HG03045 (cell line): ENCODE data around the gene AGBL4.

Source experiments
- ATAC-seq: cut with Tn5 transposase; IDR thresholded peaks from one replicate; pipeline ENCODE4 v1.9.1; 2021; ENCODE audit warnings: mild to moderate bottlenecking, moderate library complexity; ENCODE audit not compliant: unreplicated experiment

AGBL4 gene

DNA sequence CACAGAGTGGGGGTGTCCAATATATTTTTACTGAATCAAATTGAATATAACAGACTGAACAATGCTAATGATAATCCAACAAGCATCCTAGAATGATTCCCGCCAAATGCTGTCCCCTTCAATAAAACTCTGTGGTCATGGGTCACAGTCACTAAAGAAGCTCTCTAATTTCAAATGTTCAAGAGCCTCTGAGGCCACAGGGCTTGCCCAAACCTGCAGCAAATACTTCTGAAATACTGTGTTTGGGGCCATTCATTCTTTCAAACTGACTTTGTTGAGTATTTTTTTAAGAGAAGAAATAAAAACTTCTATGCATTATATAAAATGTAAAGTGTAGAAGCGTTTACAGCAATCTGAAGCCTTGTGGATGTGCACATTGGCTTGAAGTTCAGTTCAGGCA is 1239.5 kb downstream of the AGBL4 start:
- no peak for ATAC-seq

GRCh38 chr1:48777219-48777895 is 1246.4 kb downstream of the AGBL4 start:
- ATAC-seq = no peak

DNA sequence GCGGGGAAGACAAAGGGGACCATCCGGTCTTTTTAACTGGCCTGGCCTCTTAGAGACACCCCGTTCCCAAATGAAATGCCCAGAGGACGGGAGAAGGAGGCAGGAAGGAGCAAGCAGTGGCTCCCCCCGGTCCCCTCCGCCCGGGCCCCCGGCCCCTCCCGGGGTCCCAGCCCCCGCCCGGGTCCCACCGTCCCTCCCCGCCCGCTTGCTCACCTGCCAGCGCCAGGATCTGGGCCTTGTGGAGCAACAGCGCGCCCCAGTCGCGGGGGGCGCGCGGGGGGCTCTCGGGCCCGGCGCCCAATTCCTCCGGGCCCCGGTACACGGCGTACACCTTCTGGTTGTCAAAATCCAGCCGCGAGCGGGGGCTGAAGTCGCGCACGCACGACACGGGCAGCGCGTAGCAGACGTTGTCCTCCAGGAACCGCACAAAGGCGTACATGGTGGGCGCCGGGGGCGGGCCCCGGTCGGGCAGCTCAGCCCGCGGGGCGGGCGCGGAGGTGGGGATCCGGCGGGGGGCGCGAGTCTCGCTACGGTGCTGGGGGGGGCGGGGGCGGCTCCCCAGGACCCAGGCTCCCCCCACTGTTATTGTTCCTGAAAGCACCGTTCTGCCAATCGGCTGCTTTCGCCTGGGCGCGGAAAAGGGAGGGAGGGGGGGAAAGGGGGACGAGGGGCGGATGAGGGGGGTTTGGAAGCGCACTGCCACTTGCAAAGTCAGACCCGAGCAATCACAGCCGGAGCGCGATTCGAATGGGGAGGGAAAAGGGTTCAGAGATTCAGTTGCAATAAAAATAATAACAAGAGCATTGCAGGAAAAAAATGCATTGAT is 1247.1 kb downstream of the AGBL4 start, which contains the start of gene BEND5:
TSS of gene BEND5 (minus strand) at position 499 of the 826 bp plus-strand sequence. CDS start at position 439, 60 bp downstream.
- ATAC-seq = no peak

DNA sequence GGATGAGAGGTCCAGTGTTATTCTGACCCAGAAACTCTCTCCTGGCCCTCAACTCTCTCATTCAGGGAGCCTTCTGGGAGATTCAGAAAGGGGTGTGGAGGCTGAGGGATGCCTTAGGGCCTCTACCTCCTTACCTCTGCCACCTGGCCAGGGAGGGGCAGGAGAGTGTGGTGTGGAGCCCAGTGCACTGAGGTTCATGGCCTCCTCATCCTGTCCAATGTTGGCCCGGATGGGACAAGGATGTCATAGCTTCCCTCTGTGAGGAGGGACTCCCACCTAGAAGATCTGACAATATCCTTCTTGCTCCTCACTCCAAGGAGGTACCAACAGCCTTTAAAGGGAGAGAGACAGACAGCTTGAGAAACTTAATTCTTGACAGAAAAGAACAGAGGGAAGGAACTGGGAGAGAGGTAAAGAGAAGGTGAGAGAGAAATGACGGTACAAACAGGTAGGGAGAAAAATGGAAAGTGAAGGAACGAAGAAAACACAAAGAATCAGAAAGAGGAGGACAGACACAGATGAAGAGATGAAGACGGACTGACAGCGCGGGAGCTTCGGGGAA is 1247.8 kb downstream of the AGBL4 start:
- no peak for ATAC-seq

DNA sequence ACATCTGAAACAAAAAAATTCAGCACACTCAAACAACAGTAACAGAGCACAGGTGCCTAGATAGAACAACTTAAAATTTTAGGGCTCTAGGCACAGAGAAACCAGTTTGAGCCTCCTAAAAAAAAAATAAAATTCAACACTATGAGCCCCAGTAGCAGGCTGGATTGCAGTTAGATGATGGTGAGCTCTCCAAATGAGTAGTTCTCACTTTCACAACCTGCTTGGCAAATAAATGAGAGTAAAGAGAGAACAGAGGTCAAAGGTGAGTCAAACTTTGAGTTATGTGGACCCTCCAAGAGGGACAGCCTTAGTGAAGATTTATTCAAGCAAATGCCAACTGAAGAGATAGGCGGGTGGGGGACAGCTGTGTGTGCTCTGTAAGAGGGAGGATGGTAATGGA is 1250.6 kb downstream of the AGBL4 start:
- ATAC-seq = no peak

DNA sequence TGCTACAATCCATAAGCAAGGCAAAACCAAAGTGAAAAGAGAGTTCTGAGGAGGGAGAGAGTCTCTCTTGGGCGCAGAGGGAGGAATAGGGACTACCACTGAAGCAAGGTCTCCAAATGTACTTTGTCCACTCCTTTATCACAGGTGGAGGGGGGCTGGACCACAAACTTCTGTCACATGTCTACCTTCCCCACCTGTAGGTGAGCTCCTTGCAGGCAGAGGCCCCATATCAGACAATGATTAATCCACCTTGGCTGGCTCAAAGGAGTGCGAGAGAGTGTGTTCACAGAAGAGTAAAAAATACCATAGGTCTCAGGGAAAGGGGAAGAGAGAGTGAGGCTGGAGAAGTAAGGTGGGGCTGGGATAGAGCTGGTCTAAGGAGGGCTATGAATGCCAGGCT is 1251.5 kb downstream of the AGBL4 start:
- ATAC-seq = no peak

- ATAC-seq = no peak
These were observed 1252.2 kb downstream of the AGBL4 start for GRCh38 chr1:48771561-48771960.

GRCh38 chr1:48767975-48768510 is 1255.7 kb downstream of the AGBL4 start:
- ATAC-seq = no peak

DNA sequence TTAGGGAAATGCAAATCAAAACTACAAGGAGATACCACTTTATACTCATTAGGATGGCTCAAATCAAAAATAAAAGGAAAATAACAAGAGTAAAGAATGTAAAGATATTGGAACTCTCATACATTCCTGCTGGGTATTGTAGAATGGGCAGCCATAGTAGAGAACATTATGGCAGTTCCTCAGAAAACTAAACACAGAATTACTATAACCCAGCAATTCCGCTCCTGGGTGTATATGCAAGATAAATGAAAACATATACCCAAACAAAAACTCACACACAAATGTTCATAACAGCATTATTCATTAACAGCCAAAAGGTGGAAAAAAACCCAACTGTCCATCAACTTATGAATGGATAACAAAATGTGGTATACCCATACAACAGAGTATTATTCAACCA is 1258.4 kb downstream of the AGBL4 start:
- ATAC-seq = no peak

- no peak for ATAC-seq
These were observed 1261.8 kb downstream of the AGBL4 start for GRCh38 chr1:48761986-48762385.

- ATAC-seq = no peak
These were observed 1262.3 kb downstream of the AGBL4 start for GRCh38 chr1:48761411-48761810.

GRCh38 chr1:48760857-48761256 is 1262.9 kb downstream of the AGBL4 start:
- ATAC-seq = no peak

DNA sequence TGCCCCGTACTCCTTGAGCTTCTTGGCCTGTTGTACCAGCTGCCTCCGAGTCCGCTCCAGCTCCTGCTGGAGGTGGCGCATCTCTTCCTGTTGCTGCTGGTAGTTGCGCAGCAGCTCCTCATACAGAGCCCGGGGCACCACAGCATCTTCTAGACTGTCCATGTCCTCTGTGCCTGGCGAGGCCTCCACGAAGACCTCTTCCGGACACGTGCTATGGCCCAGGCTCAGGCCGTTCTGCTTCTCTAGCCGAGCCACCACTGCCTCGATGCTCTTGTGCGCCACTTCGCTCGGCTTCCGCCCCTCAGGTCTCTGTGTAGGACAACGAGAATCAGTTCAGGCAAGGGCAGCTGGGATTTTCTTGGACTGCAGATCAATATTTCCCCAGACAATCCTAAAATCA is 1264.8 kb downstream of the AGBL4 start:
- no peak for ATAC-seq

DNA sequence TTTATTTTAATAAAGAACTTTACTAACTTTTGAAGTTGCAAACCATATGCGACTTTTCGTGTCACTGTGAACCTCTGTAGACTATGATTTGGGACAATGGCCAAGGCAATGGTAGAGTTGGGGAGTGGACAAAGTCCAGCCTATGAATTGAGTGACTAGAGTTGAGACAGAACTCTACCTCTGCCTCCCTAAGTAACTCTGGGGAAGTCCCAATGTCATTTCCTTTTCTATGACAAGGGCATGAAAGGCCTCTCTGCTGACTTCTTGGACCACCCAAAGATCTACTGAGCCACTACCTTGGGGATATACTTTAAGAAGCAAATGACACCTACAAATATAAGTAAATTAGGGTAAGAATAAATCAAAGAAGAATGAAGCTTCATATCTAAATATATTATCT is 1266.4 kb downstream of the AGBL4 start:
- no peak for ATAC-seq

DNA sequence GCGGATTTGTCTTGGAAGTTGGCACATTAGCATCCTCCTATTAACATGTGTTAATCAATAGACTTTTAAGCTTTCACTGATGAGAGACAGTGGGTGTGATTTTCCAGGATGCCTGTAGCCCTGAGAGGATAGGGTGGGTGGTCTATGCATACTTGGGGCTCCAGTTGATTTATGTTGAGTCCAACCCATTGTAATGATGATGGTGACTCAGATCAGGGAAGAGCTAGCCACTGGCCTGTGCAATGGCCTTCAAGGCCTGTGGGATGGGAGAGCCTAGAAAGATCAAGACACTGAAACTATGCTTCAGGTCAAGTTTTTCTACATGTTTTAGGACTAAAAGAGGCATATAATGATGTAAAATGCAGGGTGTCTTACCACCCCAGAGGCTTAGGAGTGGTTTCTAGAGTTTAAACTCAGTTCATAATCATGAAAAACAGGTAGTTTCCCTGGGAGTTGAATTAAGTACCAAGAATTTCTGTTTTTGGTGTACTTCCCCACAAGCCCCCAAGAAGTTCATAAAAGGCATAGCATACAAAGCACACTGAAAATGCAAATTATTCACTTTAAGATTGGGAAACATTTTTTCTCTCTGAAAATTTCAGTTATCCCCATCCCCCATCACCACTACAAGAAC is 1267.0 kb downstream of the AGBL4 start:
- no peak for ATAC-seq

DNA sequence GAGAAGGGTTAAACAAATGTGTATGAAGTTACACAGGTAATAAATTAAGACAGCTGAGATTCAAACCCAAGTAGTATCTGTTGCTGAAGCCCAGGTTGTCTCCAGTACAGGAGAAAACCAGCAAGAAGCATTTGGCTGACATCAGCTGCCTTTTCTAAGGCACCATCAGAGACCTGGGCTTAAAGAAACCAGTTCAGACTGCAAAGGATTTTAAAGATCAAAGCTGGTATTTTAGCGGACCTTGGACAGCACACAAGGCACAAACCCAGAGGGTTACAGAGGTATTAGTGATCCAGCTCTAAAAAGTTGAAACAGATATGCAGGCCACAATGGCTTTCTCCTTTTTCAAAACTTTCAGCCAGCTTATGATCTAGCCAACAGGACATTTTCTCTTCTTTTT is 1270.5 kb downstream of the AGBL4 start:
- ATAC-seq = no peak

DNA sequence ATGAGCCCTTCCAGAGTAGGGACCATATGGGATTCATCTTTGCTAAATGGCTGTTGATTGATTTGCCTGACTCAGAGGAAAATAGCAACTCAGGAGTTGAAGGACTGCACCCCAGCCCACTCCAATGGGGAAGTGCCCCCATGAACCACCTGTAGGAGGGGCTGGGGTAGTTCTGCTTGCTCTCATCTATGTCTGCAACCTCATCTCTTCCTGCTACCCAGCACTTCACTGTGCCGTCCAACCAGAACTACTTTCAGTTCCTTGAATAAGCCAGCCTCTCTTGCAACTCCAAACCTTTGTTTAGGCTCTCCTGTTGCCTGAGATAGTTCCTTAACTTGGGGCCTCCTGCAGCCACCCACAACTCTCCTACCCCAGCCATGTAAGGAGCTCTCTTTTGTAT is 1273.6 kb downstream of the AGBL4 start:
- peak; percentile 62 for ATAC-seq

- no peak for ATAC-seq
These were observed 1274.7 kb downstream of the AGBL4 start for GRCh38 chr1:48749068-48749467.

DNA sequence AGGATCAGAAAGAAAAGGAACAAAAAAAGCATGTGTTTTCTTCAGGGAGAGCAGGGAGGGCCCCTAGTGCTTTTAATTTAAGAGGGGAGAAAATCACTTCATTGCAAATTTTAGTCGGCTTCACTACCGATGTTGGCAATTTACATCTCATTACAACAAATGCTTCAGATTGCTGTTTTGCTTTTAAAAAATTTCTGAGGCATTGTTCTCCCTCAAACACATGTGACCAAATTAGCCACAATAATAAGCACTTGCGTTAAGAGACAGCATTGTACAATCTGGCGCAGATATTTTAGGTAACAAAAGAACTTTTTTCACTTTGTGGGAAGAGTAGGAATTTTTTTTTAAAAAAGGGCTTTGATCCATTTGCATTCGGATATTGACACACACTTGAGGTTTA is 1276.8 kb downstream of the AGBL4 start:
- ATAC-seq = no peak

DNA sequence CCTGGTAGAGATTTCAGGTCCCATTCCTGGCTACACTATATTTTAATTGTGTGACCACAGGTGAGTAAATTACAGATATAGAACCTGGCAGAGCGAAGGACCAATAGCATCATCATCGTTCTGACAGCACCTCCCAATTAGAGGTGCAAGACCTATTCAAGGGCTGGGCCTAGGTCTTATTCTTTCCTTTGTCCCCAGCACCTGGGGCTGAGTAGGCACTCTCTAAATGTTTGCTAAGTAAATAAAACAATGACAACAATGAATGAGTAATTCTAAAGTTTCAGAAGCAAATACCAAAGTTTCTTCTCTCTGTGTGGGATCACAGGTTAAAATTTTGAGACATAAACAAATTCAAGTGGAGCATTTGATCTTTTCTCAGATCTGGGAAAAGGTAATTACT is 1279.7 kb downstream of the AGBL4 start:
- no peak for ATAC-seq

GRCh38 chr1:48743480-48743879 is 1280.3 kb downstream of the AGBL4 start:
- ATAC-seq = no peak
